Glutamatergic neuron (in vitro differentiated cells): ENCODE measurements around the gene UROS. TPM values are rescaled to one million over a fixed set of nuclear protein-coding genes. Genes with fewer than 3 reads are reported as not detected.

Experiments used
- DNase-seq: peaks from one replicate; pipeline ENCODE4 v3.0.0; 2022
- H3K27ac Mint-ChIP-seq: one replicate; pipeline ENCODE4 v1.8.0; 2020; ENCODE audit warnings: mild to moderate bottlenecking, mixed read lengths, inconsistent platforms; ENCODE audit not compliant: unreplicated experiment
- H3K27me3 Mint-ChIP-seq: one replicate; pipeline ENCODE4 v1.8.0; 2020; ENCODE audit warnings: mild to moderate bottlenecking, moderate library complexity, mixed read lengths, inconsistent platforms; ENCODE audit not compliant: unreplicated experiment
- H3K36me3 Mint-ChIP-seq: one replicate; pipeline ENCODE4 v1.8.0; 2020; ENCODE audit warnings: mild to moderate bottlenecking, mixed read lengths, inconsistent platforms; ENCODE audit not compliant: unreplicated experiment
- H3K4me1 Mint-ChIP-seq: one replicate; pipeline ENCODE4 v1.8.0; 2020; ENCODE audit warnings: mild to moderate bottlenecking, low read depth, mixed read lengths, inconsistent platforms; ENCODE audit not compliant: unreplicated experiment
- H3K4me3 Mint-ChIP-seq: one replicate; pipeline ENCODE4 v1.8.0; 2020; ENCODE audit warnings: mild to moderate bottlenecking, mixed read lengths, inconsistent platforms; ENCODE audit not compliant: unreplicated experiment
- H3K9me3 Mint-ChIP-seq: one replicate; pipeline ENCODE4 v1.8.0; 2020; ENCODE audit warnings: mild to moderate bottlenecking, moderate library complexity, mixed read lengths, inconsistent platforms; ENCODE audit not compliant: unreplicated experiment
- total RNA-seq: library from RNA; stranded (reverse); fragmentation: NEBNext Ultra II Directional; extraction: Animal tissue kit (Norgen Biotek cat#: 25700); gene quantifications from one replicate; pipeline ENCODE4 v1.2.1, GENCODE V29; 2021; ENCODE audit not compliant: unreplicated experiment
- TF ChIP-seq, protein P1 (sequence below): fragments of 200-600 bp; sonication (generic); IDR thresholded peaks from one replicate; pipeline ENCODE4 v1.5.0; 2021; ENCODE audit not compliant: partially characterized antibody, unreplicated experiment

Gene UROS
- total RNA-seq, 1 donor from 2014 or later, result 48.0 TPM

DNA sequence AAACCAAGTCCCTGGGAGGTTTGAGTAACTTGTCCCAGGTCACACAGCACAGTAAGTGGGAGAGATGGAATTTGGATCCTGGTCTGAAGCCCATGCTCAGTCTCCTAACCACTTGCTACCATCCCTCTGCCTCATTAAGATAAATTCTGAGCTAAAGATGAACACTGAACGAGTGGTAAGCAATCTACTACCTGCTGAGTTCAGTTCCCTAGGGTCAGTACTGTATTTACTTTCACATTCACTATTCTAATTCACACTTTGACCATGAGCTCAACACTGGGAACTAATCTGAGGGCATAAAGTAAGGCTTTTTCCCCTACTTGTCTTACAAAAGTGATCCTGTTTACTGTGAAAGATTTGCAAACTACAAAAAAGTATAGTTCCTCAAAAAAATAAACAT, 2.4 kb downstream of the UROS start:
- Mint-ChIP-seq H3K27ac (no peak overlapping the region), H3K36me3 (no peaks in the 10 kb centered on the region), H3K4me1 (peaks cover 2% of the 10 kb centered on the region), H3K27me3 (peaks cover 2% of the 10 kb centered on the region), H3K4me3 (no peak overlapping the region), H3K9me3 (no peaks in the 10 kb centered on the region)
- DNase-seq, result no peak
- TF ChIP-seq, protein P1, sequence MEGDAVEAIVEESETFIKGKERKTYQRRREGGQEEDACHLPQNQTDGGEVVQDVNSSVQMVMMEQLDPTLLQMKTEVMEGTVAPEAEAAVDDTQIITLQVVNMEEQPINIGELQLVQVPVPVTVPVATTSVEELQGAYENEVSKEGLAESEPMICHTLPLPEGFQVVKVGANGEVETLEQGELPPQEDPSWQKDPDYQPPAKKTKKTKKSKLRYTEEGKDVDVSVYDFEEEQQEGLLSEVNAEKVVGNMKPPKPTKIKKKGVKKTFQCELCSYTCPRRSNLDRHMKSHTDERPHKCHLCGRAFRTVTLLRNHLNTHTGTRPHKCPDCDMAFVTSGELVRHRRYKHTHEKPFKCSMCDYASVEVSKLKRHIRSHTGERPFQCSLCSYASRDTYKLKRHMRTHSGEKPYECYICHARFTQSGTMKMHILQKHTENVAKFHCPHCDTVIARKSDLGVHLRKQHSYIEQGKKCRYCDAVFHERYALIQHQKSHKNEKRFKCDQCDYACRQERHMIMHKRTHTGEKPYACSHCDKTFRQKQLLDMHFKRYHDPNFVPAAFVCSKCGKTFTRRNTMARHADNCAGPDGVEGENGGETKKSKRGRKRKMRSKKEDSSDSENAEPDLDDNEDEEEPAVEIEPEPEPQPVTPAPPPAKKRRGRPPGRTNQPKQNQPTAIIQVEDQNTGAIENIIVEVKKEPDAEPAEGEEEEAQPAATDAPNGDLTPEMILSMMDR, result no peak

DNA sequence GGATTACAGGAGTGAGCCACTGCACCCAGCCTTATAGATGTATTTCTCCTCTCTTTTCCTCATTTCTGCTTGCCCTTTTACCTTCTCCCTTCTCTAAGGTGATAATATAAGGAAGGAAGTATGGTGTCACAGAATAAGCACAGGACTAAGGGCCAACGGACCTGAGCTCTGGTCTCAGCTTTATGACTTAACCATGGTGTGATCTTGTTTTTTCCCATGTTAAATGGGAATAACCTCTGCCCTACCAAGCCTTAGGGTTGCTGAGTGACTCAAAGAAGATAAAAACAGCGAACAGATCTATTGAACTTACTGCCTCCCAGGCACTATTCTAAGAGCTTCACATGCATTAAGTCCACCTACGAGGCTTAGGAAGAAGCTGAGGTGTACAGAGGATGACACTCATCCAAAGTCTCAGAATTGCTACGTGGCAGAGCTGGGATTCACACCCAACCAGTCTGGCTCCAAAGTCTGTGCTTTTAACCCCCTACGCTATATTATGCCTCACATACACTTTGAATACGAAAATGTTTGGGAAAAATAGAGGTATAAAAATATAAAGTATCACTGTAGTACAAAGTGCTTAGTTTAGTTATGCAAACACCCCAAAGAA, 5.6 kb downstream of the UROS start:
- TF ChIP-seq, protein P1, result no peak
- no peak overlapping the region for H3K4me3 Mint-ChIP-seq
- peaks cover 2% of the 10 kb centered on the region for H3K27me3 Mint-ChIP-seq
- no peaks in the 10 kb centered on the region for H3K36me3 Mint-ChIP-seq
- DNase-seq, result no peak
- H3K4me1 Mint-ChIP-seq, result peaks cover 2% of the 10 kb centered on the region
- H3K27ac Mint-ChIP-seq, result no peak overlapping the region
- H3K9me3 Mint-ChIP-seq, result peaks cover 1% of the 10 kb centered on the region

DNA sequence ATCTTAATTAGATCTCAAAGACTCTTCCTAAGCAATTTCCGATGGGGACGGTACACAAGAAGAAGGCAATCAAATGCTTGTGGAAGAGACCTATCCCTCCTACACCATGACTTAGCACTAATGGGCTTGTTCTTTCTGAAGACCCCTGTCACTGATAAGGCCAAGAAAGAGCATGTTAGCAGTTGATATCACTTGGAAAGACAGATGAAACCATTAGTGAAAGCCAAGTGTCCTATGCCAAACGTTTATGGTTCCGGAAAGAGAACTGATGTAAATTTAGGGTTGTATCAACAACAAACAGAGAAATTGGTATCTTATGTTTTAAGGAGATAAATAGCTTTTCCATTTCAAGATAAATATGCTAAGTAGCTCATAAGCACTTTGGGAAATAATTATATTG, 6.5 kb downstream of the UROS start:
- no peak overlapping the region for H3K4me3 Mint-ChIP-seq
- no peak for DNase-seq
- peaks cover 2% of the 10 kb centered on the region for H3K27me3 Mint-ChIP-seq
- no peaks in the 10 kb centered on the region for H3K36me3 Mint-ChIP-seq
- H3K9me3 Mint-ChIP-seq, result peaks cover 1% of the 10 kb centered on the region
- no peak overlapping the region for H3K27ac Mint-ChIP-seq
- H3K4me1 Mint-ChIP-seq, result no peaks in the 10 kb centered on the region
- TF ChIP-seq, protein P1, result no peak

DNA sequence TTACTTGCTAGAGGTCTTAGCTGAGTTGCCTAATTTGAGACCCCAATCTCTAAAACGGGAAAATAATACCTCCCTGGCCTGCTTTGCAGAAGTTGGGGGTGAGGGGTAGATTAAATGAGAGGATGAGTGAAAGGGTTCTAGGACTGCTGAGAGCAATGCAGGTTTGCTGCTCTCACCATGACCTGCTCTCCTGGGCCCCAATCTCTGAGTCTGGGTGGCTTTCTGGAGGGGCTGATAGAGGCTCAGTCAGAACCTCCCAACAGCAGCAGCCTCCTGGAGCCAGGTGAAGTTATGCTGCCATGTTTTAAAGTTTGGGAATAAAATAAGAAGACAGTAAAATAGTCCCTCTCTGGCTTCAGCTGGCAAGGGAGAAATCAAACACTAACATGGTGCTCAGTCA, 7.3 kb downstream of the UROS start:
- H3K36me3 Mint-ChIP-seq, result peaks cover 2% of the 10 kb centered on the region

DNA sequence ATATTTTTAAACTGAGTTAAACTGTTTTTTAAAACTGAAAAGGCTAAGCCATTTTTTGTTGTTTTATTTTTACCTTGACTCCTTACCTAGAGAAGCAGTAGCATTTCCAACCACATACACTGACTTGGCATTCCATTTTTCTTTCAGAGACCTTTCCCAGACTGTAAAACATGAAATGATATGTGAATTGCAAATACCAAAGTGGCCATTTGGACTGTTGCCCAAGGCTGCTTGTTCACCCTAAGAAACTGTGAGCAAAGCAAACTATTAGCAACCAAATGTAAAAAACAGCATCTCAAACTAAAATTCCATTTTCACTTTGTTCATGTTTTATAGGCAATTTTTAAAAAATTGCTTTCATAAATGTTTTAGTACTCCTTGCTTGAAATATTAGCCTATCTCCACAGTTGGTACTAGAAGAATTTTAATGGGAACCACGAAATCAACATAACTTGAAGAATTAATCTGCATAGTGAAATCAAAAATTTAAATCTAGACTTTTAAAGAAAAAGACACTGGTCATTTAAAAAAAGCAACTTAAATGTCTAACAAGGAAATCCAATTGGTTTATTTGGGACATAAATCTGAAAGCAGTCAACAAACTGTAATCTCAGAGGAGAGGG, 10.8 kb downstream of the UROS start:
- Mint-ChIP-seq H3K27me3 (no peaks in the 10 kb centered on the region), H3K27ac (no peak overlapping the region), H3K36me3 (peaks cover 4% of the 10 kb centered on the region), H3K4me3 (no peak overlapping the region), H3K9me3 (peaks cover 1% of the 10 kb centered on the region), H3K4me1 (no peaks in the 10 kb centered on the region)
- DNase-seq, result no peak
- TF ChIP-seq, protein P1, result no peak

More for the DNA sequence above, 7.3 kb downstream of the UROS start:
- no peaks in the 10 kb centered on the region for H3K4me1 Mint-ChIP-seq
- DNase-seq, result no peak
- peaks cover 2% of the 10 kb centered on the region for H3K27me3 Mint-ChIP-seq
- TF ChIP-seq, protein P1, result no peak
- H3K27ac Mint-ChIP-seq, result no peak overlapping the region
- no peak overlapping the region for H3K4me3 Mint-ChIP-seq
- H3K9me3 Mint-ChIP-seq, result peaks cover 1% of the 10 kb centered on the region
